K562 (cell line): Measurements from ENCODE around the gene TMEM108. TPM values are rescaled to one million over a fixed set of nuclear protein-coding genes. Genes with fewer than 3 reads are reported as not detected.

Experiments used
- ATAC-seq: fragments of 200-7000 bp; cut with Tn5 transposase; 3 replicates; pipeline ENCODE4 v1.9.1; 2020; ENCODE audit warnings: moderate library complexity
- BruUV-seq: library from RNA; stranded (reverse); fragments of 400-500 nt; replicated peaks from 2 replicates; lab custom pipeline; 2021; lab: Mats Ljungman, UMichigan
- CTCF ChIA-PET: fragments of 300-600 bp; formaldehyde crosslinking; extraction: SDS; loops from one replicate; lab custom pipeline; 2021; ENCODE audit warnings: low intra/inter-chr PET ratio; lab: Yijun Ruan, JAX
- POLR2A ChIA-PET: fragments of 300-600, 350-650 bp; sonication (Branson Sonifier 250); formaldehyde crosslinking; extraction: SDS; loops from one replicate; lab custom pipeline; 2021; ENCODE audit warnings: antibody characterized with exemption, inconsistent platforms; lab: Yijun Ruan, JAX
- DNase-seq, 4 experiments: peaks; one replicate each; pipeline versions ENCODE4 v3.0.0 to v3.0.0-alpha.2; 2011 to 2018; ENCODE audit warnings: low spot score in 3 of 4, mixed read lengths in 3 of 4; ENCODE audit errors: extremely low read depth in 1 of 4
- FAIRE-seq: peaks from 2 replicates; lab custom pipeline; 2011; peaks lifted over from hg19 to GRCh38; lab: Jason Lieb, UNC
- H2AFZ ChIP-seq: 2 replicates; pipeline ENCODE4 v1.6.0; 2011; ENCODE audit warnings: low read depth, low read length, control low read depth, inconsistent platforms
- H3K27ac ChIP-seq: fragments of 200-600 bp; 3 replicates; pipeline ENCODE4 v1.8.0; 2011; ENCODE audit warnings: low read depth, mild to moderate bottlenecking, control low read depth, inconsistent platforms, low read length, moderate library complexity, mixed read lengths; ENCODE audit errors: extremely low read depth
- H3K27me3 ChIP-seq, 2 experiments: fragments of 300-600 bp in 1 of 2; 2 replicates in 1 of 2; 3 replicates in 1 of 2; pipeline versions ENCODE4 v1.6.0 to v1.8.0; 2011; ENCODE audit warnings: inconsistent platforms in 2 of 2, low read length in 2 of 2, mild to moderate bottlenecking in 1 of 2, mixed read lengths in 1 of 2, moderate library complexity in 1 of 2; ENCODE audit not compliant: control insufficient read depth in 2 of 2, insufficient read depth in 2 of 2
- H3K36me3 ChIP-seq: fragments of 300-600 bp; 3 replicates; pipeline ENCODE4 v1.8.0; 2011; ENCODE audit warnings: mild to moderate bottlenecking, low read length, inconsistent platforms; ENCODE audit not compliant: control insufficient read depth, insufficient read depth
- H3K4me1 ChIP-seq, 2 experiments: fragments of 200-600 bp in 1 of 2; replicated peaks in 1 of 2; 2 replicates in 1 of 2; 3 replicates in 1 of 2; pipeline versions ENCODE4 v1.5.1 to v1.8.0; 2011; ENCODE audit warnings: inconsistent platforms in 2 of 2, low read length in 2 of 2, mild to moderate bottlenecking in 1 of 2, mixed read lengths in 1 of 2, moderate library complexity in 1 of 2; ENCODE audit not compliant: control insufficient read depth in 2 of 2, insufficient read depth in 2 of 2
- H3K4me2 ChIP-seq: 2 replicates; pipeline ENCODE4 v1.6.1; 2011; ENCODE audit warnings: low read length, control low read depth, inconsistent platforms, mixed read lengths; ENCODE audit not compliant: insufficient read depth
- H3K4me3 ChIP-seq: fragments of 200-600 bp; sonication (generic), shearing (Covaris generic); 2 replicates; pipeline ENCODE4 v1.5.1; 2016; ENCODE audit warnings: control low read depth, inconsistent platforms
- H3K79me2 ChIP-seq: fragments of 200-600 bp; 3 replicates; pipeline ENCODE4 v1.8.0; 2011; ENCODE audit warnings: low read length, inconsistent platforms; ENCODE audit not compliant: control insufficient read depth, insufficient read depth
- H3K9ac ChIP-seq, 2 experiments: 2 replicates each; pipeline versions ENCODE4 v1.6.0 to v1.6.1; 2011; ENCODE audit warnings: low read depth in 2 of 2, low read length in 2 of 2, control low read depth in 1 of 2, inconsistent platforms in 1 of 2, mild to moderate bottlenecking in 1 of 2, mixed read lengths in 1 of 2; ENCODE audit not compliant: insufficient read depth in 1 of 2
- H3K9me1 ChIP-seq: one replicate; pipeline ENCODE4 v1.6.0; 2011; ENCODE audit warnings: inconsistent platforms, mild to moderate bottlenecking, low read length, moderate library complexity; ENCODE audit not compliant: control insufficient read depth, insufficient read depth
- H3K9me3 ChIP-seq: replicated peaks from 2 replicates; pipeline ENCODE4 v1.5.1; 2011; ENCODE audit warnings: low read depth, low read length, inconsistent platforms; ENCODE audit not compliant: control insufficient read depth, insufficient read depth
- H4K20me1 ChIP-seq: replicated peaks from 2 replicates; pipeline ENCODE4 v1.6.1; 2011; ENCODE audit warnings: low read length, inconsistent platforms, mixed read lengths; ENCODE audit not compliant: control insufficient read depth, insufficient read depth
- CGGBP1 ChIP-seq: fragments of 250-450 bp; sonication (Bioruptor Pico); IDR thresholded peaks from 2 replicates; pipeline ENCODE4 v1.9.0; 2021; ENCODE audit warnings: mild to moderate bottlenecking
- DMBX1 ChIP-seq: fragments of 250-450 bp; sonication (Bioruptor Pico); IDR thresholded peaks from 2 replicates; pipeline ENCODE4 v1.8.0; 2022; ENCODE audit warnings: inconsistent platforms, mild to moderate bottlenecking, moderate library complexity, borderline replicate concordance
- GTF2A2 ChIP-seq: IDR thresholded peaks from 2 replicates; pipeline ENCODE4 v1.6.1; 2016; ENCODE audit warnings: mild to moderate bottlenecking, missing genetic modification characterization, missing compliant biosample characterization
- MYC ChIP-seq, 2 experiments: fragments of 250-450 bp in 1 of 2; sonication (Bioruptor Pico) in 1 of 2; IDR thresholded peaks; 2 replicates each; pipeline versions ENCODE4 v1.5.1 to v1.6.1; 2012 to 2021; ENCODE audit warnings: low read depth in 2 of 2, borderline replicate concordance in 1 of 2, improper control_type of control experiment in 1 of 2, low read length in 1 of 2, mild to moderate bottlenecking in 1 of 2, moderate library complexity in 1 of 2
- NFIX ChIP-seq: fragments of 250-450 bp; sonication (Bioruptor Pico); IDR thresholded peaks from 2 replicates; pipeline ENCODE4 v1.4.0; 2020; ENCODE audit warnings: low read depth, mild to moderate bottlenecking, moderate library complexity
- PHF21A ChIP-seq: fragments of 450-650 bp; IDR thresholded peaks from 2 replicates; pipeline ENCODE4 v1.6.1; 2017; ENCODE audit warnings: low read depth, borderline replicate concordance
- ZNF408 ChIP-seq: fragments of 250-450 bp; sonication (Bioruptor Pico); IDR thresholded peaks from 2 replicates; pipeline ENCODE4 v1.4.0; 2020; ENCODE audit warnings: low read depth, mild to moderate bottlenecking, moderate library complexity
- ZNF830 ChIP-seq: fragments of 250-450 bp; sonication (Bioruptor Pico); IDR thresholded peaks from 2 replicates; pipeline ENCODE4 v1.5.0; 2021; ENCODE audit warnings: mild to moderate bottlenecking
- WGBS: fragments of 100-300 bp; shearing (Covaris generic); methylation state at CpG from one replicate; pipeline ENCODE4 v1.1.6; 2016; ENCODE audit warnings: low coverage, mixed read lengths; ENCODE audit not compliant: insufficient coverage; ENCODE audit errors: missing lambda C conversion rate; 5-methylcytosine and 5-hydroxymethylcytosine counted together
- in situ Hi-C: fragments of 300-500 bp; cut with MboI; formaldehyde crosslinking; loops from 4 replicates; pipeline ENCODE4 v1.15.0; 2018; ENCODE audit warnings: inconsistent platforms, mixed read lengths
- intact Hi-C: fragments of 100-400 bp; cut with micrococcal nuclease; formaldehyde crosslinking; loops from 2 replicates; pipeline ENCODE4 v1.14.2; 2022
- polyA plus RNA-seq, 8 experiments: library from polyadenylated mRNA; depleted of rRNA in 4 of 8; stranded (reverse) in 5 of 8; unstranded in 3 of 8; fragments of >200 nt; fragmentation: Nextera tagmentation in 2 of 8; fragmentation: Illumina TruSeq in 1 of 8; extraction: Ambion mirVana in 2 of 8; extraction: Trizol in 1 of 8; gene quantifications; 2 replicates each; pipeline versions ENCODE4 v1.2.1 to v1.2.3, GENCODE V29; 2011 to 2014; ENCODE audit warnings: inconsistent platforms in 1 of 8, missing spikeins in 1 of 8
- total RNA-seq, 7 experiments: library from RNA; depleted of rRNA in 6 of 7; stranded (reverse); fragments of >200 nt in 6 of 7; fragmentation: Illumina TruSeq in 2 of 7; extraction: Trizol in 2 of 7; gene quantifications; 2 replicates each; pipeline versions ENCODE4 v1.2.1 to v1.2.3, GENCODE V29; 2011 to 2021; ENCODE audit warnings: low replicate concordance in 1 of 7
- TF ChIP-seq, protein P1 (sequence below): fragments of 450-650 bp; IDR thresholded peaks from 2 replicates; pipeline ENCODE4 v1.6.1; 2016; ENCODE audit warnings: borderline replicate concordance

TMEM108 gene
- total and polyA plus RNA-seq, 9 of the 15 experiments (the other 6 are each of a cell fraction or from before 2014, with no cell fraction given), result 0.65 to 11.1 (median 3.4) TPM

GRCh38 chr3:133081016-133081415 is 42.8 kb downstream of the TMEM108 start (continued):
- no peak for TF ChIP-seq CGGBP1 (CRISPR knock-in tag)
- no peak for TF ChIP-seq ZNF408 (CRISPR knock-in tag)

GRCh38 chr3:133083395-133083794 is 45.2 kb downstream of the TMEM108 start:
- H3K27me3 ChIP-seq, result no peaks in the 10 kb centered on the region
- no peak overlapping the region for H3K4me3 ChIP-seq
- H3K9me1 ChIP-seq, result no peaks in the 10 kb centered on the region
- no peaks in the 10 kb centered on the region for H3K79me2 ChIP-seq
- ChIA-PET CTCF (no interaction called here), POLR2A (no interaction called here)
- H3K36me3 ChIP-seq, result no peaks in the 10 kb centered on the region
- no peak overlapping the region for H2AFZ ChIP-seq
- ATAC-seq, result no peak
- no peak for DNase-seq
- no peak overlapping the region for H3K27ac ChIP-seq
- WGBS, result 9% methylated on average over 1 of the region's 1 CpG
- no peak overlapping the region for H3K9ac ChIP-seq
- BruUV-seq, result no TSS peak
- in situ Hi-C loops (no loop called here), intact Hi-C loops (no loop called here)
- no peaks in the 10 kb centered on the region for H3K4me1 ChIP-seq
- no peaks in the 10 kb centered on the region for H3K9me3 ChIP-seq
- FAIRE-seq, result no peak
- H4K20me1 ChIP-seq, result no peaks in the 10 kb centered on the region
- TF ChIP-seq GTF2A2 (tag) (no peak), ZNF830 (no peak), MYC (IDR thresholded peaks at IDR 0.05; ENCODE audit: low read depth, low read length) (no peak), MYC (CRISPR knock-in tag; IDR thresholded peaks at IDR 0.05; ENCODE audit: borderline replicate concordance, low read depth) (no peak), PHF21A (no peak), NFIX (no peak), DMBX1 (CRISPR knock-in tag) (no peak)
- TF ChIP-seq, protein P1, sequence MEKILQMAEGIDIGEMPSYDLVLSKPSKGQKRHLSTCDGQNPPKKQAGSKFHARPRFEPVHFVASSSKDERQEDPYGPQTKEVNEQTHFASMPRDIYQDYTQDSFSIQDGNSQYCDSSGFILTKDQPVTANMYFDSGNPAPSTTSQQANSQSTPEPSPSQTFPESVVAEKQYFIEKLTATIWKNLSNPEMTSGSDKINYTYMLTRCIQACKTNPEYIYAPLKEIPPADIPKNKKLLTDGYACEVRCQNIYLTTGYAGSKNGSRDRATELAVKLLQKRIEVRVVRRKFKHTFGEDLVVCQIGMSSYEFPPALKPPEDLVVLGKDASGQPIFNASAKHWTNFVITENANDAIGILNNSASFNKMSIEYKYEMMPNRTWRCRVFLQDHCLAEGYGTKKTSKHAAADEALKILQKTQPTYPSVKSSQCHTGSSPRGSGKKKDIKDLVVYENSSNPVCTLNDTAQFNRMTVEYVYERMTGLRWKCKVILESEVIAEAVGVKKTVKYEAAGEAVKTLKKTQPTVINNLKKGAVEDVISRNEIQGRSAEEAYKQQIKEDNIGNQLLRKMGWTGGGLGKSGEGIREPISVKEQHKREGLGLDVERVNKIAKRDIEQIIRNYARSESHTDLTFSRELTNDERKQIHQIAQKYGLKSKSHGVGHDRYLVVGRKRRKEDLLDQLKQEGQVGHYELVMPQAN, result no peak
- H3K4me2 ChIP-seq, result no peak overlapping the region
